HL-60 (cell line): ENCODE measurements around the gene ARHGAP11A.
"Not testable (repeated sequence)": the region's sequence is repeated elsewhere in the genome, so short reads cannot be mapped to it uniquely, and the experiment has no call there.

Experiments used
- CTCF ChIP-seq: IDR thresholded peaks from one replicate; pipeline ENCODE4 v1.5.1; 2011; ENCODE audit warnings: low read length, control low read depth, inconsistent platforms; ENCODE audit not compliant: insufficient read depth
- GABPA ChIP-seq: IDR thresholded peaks from 2 replicates; pipeline ENCODE4 v1.6.1; 2012; ENCODE audit warnings: low read depth
- POLR2AphosphoS5 ChIP-seq: IDR thresholded peaks from 2 replicates; pipeline ENCODE4 v1.6.1; 2012; ENCODE audit warnings: low read depth
- SPI1 ChIP-seq: IDR thresholded peaks from 2 replicates; pipeline ENCODE4 v1.6.1; 2012; ENCODE audit warnings: low read depth, mild to moderate bottlenecking, borderline replicate concordance
- TF ChIP-seq, protein P1 (sequence below): IDR thresholded peaks from 2 replicates; pipeline ENCODE4 v1.6.1; 2012; ENCODE audit warnings: low read depth; ENCODE audit not compliant: insufficient replicate concordance

GRCh38 chr15:32609518-32609917 lies 5.8 kb upstream of the ARHGAP11A start:
- TF ChIP-seq, protein P1, sequence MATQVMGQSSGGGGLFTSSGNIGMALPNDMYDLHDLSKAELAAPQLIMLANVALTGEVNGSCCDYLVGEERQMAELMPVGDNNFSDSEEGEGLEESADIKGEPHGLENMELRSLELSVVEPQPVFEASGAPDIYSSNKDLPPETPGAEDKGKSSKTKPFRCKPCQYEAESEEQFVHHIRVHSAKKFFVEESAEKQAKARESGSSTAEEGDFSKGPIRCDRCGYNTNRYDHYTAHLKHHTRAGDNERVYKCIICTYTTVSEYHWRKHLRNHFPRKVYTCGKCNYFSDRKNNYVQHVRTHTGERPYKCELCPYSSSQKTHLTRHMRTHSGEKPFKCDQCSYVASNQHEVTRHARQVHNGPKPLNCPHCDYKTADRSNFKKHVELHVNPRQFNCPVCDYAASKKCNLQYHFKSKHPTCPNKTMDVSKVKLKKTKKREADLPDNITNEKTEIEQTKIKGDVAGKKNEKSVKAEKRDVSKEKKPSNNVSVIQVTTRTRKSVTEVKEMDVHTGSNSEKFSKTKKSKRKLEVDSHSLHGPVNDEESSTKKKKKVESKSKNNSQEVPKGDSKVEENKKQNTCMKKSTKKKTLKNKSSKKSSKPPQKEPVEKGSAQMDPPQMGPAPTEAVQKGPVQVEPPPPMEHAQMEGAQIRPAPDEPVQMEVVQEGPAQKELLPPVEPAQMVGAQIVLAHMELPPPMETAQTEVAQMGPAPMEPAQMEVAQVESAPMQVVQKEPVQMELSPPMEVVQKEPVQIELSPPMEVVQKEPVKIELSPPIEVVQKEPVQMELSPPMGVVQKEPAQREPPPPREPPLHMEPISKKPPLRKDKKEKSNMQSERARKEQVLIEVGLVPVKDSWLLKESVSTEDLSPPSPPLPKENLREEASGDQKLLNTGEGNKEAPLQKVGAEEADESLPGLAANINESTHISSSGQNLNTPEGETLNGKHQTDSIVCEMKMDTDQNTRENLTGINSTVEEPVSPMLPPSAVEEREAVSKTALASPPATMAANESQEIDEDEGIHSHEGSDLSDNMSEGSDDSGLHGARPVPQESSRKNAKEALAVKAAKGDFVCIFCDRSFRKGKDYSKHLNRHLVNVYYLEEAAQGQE: not testable (repeated sequence)
- not testable (repeated sequence) for TF ChIP-seq CTCF, POLR2AphosphoS5, GABPA, SPI1
